NCI-H524 (cell line): ENCODE results near the gene POU6F2.
"Not testable (repeated sequence)": the region's sequence is repeated elsewhere in the genome, so short reads cannot be mapped to it uniquely, and the experiment has no call there.

ENCODE experiments used
- DNase-seq, 2 experiments: peaks; one replicate each; lab custom pipeline; 2025; lab: John Stamatoyannopoulos, UW

Gene POU6F2

GRCh38 chr7:39304668-39305405 is 327.1 kb downstream of the POU6F2 start:
- DNase-seq, result no peak

DNA sequence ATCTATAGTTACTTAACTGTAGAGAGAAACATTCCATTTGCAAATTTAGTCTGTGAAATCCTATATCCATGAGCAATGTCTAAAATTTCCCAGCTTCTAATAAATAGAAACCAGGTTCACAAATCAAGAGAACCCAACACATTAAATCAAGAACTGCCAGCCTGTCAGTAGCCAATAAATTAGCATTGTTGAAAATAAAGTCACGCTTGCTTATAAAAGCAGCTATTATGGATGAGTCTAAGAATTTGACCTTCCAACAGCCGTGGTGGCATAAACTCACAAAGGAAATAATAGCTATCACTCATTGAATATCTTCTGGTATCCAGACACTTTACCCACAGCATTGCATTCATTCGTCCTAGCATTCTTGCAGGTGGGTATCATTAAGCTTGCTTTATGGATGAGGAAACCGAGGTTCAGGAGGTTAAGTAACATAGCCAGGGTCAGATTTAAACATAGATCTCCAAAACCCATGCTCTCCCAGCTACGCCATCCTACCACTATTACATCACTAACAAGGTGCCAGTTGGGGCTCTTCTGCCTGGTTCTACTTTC is 328.4 kb downstream of the POU6F2 start:
- no peak for DNase-seq

DNA sequence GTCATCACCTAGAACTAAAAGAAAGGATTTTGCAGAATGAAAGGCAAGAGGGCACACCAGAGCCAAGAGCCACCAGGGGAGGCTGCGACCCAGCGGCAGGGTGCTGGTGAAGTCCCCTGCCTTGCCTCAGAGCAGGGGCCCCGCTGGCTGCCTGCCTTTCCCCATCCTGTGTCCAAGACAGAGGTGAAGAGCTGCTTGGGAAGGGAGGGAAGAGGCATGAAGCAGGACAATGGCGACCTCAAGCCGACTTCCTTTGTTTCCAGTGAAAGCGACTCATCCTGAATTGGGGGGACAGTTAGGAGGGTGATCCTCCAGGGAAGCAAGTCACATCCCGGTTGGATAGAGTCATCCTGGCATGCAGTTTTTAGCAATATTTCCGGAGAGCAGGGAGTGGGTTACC is 333.0 kb downstream of the POU6F2 start:
- no peak for DNase-seq

- DNase-seq, result no peak
Observed at GRCh38 chr7:39312254-39312989, 334.7 kb downstream of the POU6F2 start.

- no peak for DNase-seq
Observed at GRCh38 chr7:39313376-39313775, 335.7 kb downstream of the POU6F2 start.

GRCh38 chr7:39313974-39314373 is 336.3 kb downstream of the POU6F2 start:
- no peak for DNase-seq

DNA sequence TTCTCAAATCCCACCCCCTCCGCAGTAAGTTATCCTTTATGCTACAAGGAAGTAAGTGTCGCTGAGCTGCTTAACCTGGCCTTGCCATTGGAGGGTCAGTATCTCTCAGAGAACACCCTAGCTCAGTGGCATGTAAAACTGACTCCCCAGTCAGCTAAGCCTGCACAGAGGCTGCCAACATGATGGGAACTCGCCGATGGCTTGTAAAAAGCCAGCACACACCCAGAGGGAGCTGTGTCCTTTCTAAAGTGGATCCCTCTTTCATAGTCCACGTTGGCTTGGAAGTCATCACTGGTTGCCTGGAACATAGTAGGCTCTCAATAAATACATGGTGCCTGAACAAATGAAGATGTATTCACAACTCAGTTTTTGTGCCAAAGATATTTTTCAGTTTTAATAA is 339.4 kb downstream of the POU6F2 start:
- DNase-seq, result no peak

- no peak for DNase-seq
Observed at GRCh38 chr7:39317896-39318295, 340.2 kb downstream of the POU6F2 start.

- DNase-seq, result no peak
Observed at GRCh38 chr7:39321245-39321644, 343.5 kb downstream of the POU6F2 start.

DNA sequence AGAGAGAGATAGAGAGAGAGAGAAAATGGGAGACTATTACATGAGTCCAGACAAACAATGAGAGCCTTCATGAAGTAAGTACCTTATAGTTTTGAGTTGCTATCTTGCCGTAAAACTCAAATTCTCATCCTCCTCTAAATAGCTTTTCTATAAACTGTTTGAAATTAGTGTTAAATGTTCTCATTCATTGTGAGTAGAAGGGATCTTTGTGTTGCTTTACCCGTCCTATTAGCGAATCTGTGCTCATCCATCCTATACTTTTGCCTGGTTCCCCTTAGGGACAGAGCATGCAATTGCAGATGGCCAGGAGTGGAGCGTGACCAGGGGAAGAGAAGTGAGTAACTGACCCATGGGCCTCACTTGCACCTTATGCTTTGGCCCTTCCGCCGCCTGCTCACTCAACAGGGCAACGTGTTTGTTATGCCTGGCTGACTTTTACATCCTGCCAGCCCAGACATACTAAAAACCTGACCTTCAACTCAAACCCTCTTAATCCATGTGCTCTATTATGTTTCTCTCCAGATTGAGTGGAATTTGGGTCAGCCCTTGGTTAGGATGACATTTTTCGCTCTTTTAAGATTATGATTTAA is 344.3 kb downstream of the POU6F2 start:
- peak in 1 of 2 experiments; percentile 12 for DNase-seq

DNA sequence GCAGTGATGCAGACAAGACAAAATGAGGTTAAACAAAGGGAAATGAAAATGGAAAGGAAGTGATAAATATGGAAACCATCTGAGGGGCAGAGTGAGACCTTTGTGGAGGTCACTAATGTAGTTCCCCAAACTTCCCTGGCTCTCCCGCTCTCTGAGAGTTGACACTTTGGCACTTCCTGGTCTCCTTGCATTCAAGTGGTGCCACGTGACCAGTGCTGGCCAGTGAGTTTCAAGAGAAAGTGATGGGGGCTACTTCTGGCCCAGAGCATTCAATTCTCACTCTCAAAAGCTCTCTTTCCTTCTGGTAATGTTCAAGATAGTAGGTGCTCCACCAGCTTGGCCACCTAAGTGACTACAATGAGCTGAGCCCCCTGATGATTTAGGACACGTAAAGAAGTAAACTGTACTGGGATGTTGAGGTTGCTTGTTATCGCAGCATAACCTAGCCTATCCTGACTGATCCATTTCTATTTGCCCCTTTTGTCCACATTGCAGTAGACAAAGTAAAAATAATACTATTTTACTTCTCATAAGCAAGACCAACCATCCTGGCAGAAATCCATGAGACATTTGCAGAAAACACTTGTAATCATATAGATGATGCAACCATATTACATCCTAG is 346.5 kb downstream of the POU6F2 start:
- no peak for DNase-seq

DNA sequence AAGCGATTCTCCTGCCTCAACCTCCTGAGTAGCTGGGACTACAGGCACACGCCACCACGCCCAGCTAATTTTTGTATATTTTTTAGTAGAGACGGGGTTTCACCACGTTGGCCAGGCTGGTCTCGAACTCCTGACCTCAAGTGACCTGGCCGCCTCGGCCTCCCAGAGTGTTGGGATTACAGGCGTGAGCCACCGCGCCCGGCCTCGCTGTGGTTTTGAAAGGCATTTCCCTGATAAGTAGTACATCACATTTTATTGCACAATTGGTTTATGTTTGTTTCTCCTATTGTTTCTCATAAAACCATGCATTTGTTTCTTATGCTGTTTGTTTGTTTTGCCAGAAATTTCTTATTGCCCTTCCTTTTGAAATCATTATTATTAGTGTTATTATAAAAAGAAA is 353.9 kb downstream of the POU6F2 start:
- not testable (repeated sequence) for DNase-seq

- DNase-seq, result no peak
Observed at GRCh38 chr7:39332142-39332541, 354.4 kb downstream of the POU6F2 start.

DNA sequence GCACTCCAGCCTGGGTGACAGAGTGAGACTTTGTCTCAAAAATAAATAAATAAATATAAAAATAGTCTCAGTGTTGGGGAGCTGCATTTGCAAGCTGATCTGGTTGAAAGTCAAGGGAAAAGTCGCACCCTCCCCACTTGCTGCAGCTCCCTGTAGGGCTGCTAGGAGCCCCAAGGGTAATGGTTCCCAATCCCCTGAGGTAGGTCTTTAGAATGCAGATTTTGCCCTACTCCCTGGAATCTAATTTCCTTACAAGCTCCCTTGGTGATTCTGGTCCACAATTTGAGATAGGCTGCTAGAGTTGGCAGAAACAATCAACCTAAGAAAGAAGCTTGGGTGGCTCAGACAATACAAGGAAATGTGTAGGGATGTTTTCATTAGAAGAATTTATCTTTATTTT is 356.0 kb downstream of the POU6F2 start:
- no peak for DNase-seq

DNA sequence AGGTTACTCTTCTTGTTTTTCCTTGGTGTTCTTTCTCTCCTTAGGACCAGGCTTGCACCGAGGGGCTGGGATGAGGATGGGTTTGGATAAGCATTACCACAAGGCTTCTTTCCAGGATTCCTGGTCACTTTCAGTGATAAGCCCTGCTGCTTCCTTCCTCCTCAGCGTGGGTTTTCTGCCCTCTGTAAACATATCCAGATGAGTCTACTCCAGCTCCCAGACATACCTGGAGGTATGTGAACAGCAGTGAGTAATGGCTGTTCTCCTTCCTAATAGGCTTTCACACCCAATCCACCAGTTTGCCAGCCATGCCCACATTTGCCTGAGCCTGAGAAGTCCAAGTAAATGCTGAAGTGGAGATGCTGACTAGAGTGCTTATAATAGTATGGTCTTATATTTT is 358.7 kb downstream of the POU6F2 start:
- no peak for DNase-seq

DNA sequence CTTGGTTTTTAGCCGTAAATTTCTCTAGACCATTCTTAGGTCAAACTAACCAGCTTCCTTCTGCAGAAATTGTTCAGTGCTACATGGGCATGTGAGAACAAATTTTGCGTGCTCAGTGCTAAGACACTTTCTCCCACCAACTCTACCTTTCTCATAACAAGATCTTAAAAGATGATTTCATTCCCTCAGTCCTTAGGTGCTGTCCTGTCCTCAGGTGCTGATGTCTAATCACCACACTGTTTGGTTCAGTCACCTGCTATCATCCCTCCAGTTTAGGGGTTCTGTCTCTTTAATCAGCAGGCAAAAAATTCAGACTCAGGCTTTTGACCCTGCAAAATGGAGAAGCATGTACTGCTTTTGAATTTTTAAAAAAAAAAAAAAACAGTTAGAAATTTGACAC is 361.0 kb downstream of the POU6F2 start:
- DNase-seq, result no peak

GRCh38 chr7:39339591-39339990 is 361.9 kb downstream of the POU6F2 start:
- no peak for DNase-seq

DNA sequence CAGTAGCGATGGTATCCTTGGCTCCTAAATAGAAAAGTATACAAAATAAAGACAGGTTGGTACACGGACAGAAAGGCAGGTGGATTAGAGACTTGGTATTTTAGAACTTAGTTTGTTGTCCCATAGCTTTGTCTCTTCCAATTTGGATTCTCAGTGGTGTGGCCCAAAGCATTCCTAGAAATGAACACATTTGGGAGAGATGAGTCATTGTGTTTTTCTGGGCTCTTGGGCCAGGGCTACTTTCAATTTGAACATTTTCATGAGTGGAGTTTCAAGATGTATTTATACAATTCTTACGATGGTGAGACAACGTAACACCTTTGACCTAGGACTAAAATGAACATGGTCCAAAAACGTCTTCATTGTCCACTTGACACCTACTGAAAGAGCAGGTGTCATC is 363.4 kb downstream of the POU6F2 start:
- DNase-seq, result no peak

GRCh38 chr7:39342763-39343162 is 365.1 kb downstream of the POU6F2 start:
- DNase-seq, result no peak

DNA sequence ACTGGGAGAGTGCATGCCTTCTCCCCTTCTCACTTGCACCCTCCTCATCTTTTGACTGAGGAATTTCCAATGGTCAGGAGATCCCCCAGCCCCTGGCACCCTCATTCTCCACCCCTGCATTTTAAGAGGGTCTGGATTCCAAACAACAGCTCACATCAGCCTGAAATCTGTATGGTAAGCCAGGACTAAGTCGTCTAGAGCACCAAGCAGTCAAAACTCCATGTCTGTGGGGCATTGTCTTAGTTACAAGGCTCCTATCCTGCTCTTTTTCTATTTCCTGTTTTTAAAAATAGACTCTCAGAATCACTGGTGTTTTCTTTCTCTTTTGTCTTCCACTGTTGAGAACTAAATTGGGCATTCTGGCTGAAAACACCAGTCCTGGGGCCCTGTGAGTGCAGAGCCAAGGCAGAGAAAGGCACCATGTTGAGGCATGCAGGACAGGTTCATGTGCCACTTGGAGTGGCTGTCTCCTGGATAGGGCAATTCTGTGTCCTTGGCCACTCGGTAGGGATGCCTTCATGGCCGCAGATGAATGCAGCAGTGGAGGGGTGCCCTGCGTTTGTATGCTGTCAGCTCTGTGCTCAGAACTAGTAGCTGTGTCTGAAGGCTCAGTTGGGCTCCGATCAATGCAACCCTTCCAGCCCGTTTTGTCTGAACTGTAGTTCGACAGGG is 371.9 kb downstream of the POU6F2 start:
- no peak for DNase-seq

DNA sequence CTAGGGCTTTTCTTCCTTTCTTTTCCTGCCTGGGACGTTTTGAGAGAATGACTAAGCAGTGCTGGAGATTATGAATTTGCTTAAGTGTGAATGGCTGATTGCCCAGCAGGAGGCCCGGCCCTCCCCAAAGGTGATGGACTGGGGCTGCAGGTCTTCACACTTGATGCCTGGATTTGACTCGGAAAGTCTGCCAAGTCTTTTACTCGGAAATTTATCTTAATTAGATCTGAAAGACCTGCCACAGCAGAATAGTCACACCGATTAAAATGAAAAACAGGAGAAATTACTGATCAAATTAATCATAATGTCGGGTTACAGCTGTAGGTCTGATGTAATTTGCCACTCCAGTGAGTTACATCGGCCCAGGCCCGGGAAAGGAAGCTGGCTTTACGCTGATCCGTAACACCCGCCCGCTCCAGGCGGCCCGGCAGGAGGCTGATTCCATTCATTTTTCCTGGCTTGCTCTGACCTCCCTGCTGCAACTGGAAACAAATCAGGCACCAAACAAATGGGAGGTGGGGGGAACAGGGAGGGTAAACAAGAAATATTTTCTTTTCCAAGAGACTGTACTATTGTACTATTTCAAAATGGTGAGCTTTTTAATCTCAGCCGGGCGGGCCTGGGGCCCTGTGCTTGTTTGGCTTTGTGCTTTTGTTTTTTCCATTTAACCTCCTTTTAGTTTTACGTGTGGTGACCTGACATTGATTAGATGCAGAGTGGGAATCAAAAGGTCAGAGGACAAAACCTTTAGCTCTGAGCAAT is 376.1 kb downstream of the POU6F2 start:
- DNase-seq, result peak; percentile 38 to 45
